Gastrocnemius medialis (tissue), 4 donors: ENCODE measurements around the gene RALGAPB.

Experiments
- CTCF ChIP-seq, 5 experiments: fragments of 450-650 bp in 3 of 5; fragments of 200-600 bp in 2 of 5; sonication (generic) in 2 of 5; IDR thresholded peaks in 4 of 5; conservative IDR thresholded peaks in 1 of 5; 1 replicate in 4 of 5; 2 replicates in 1 of 5; pipeline ENCODE4 v1.5.1; 2016 to 2019; ENCODE audit warnings: antibody characterized with exemption in 5 of 5, mild to moderate bottlenecking in 3 of 5, moderate library complexity in 3 of 5
- POLR2A ChIP-seq, 2 donors: fragments of 450-650 bp; IDR thresholded peaks; one replicate each; pipeline ENCODE4 v1.6.1; 2017; ENCODE audit warnings: antibody characterized with exemption in 2 of 2, mild to moderate bottlenecking in 2 of 2, moderate library complexity in 2 of 2

- no peak for TF ChIP-seq CTCF (IDR thresholded peaks at IDR 0.05 in 4 of 5, conservative IDR thresholded peaks at IDR 0.05 in 1 of 5)
- TF ChIP-seq POLR2A (IDR thresholded peaks at IDR 0.05): no peak
These were observed 1.4 kb upstream of the RALGAPB start for GRCh38 chr20:38471245-38471644.
